Spleen (tissue), 11 donors: ENCODE results near the gene CHRM1. TPM values are rescaled to one million over a fixed set of nuclear protein-coding genes. Genes with fewer than 3 reads are reported as not detected.
A peak's percentile ranks its signal among the peaks of the same experiment; 100 is the strongest.

Experiments used
- DNase-seq: peaks from one replicate; pipeline ENCODE4 v3.0.0-alpha.2; 2020
- H3K27ac ChIP-seq, 8 donors: fragments of 200-600 bp; sonication (generic) in 7 of 8; 1 replicate in 4 of 8; 2 replicates in 4 of 8; pipeline versions ENCODE4 v1.5.0 to v1.8.0; 2016 to 2021; ENCODE audit warnings: inconsistent platforms in 4 of 8, mild to moderate bottlenecking in 4 of 8, moderate library complexity in 1 of 8
- H3K27me3 ChIP-seq, 7 donors: fragments of 200-600 bp; sonication (generic) in 6 of 7; replicated peaks in 1 of 7; 1 replicate in 4 of 7; 2 replicates in 3 of 7; pipeline versions ENCODE4 v1.5.0 to v1.8.0; 2016 to 2021; ENCODE audit warnings: inconsistent platforms in 3 of 7, mild to moderate bottlenecking in 1 of 7
- H3K36me3 ChIP-seq, 6 donors: fragments of 200-600 bp; sonication (generic) in 5 of 6; 1 replicate in 4 of 6; 2 replicates in 2 of 6; pipeline versions ENCODE4 v1.5.0 to v1.8.0; 2016 to 2021; ENCODE audit warnings: inconsistent platforms in 2 of 6
- H3K4me1 ChIP-seq, 6 donors: fragments of 200-600 bp; sonication (generic) in 5 of 6; 1 replicate in 3 of 6; 2 replicates in 3 of 6; pipeline versions ENCODE4 v1.5.0 to v1.8.0; 2016 to 2021; ENCODE audit warnings: inconsistent platforms in 3 of 6
- H3K4me3 ChIP-seq, 8 donors: fragments of 200-600 bp; sonication (generic) in 7 of 8; 1 replicate in 4 of 8; 2 replicates in 4 of 8; pipeline versions ENCODE4 v1.5.0 to v1.8.0; 2016 to 2021; ENCODE audit warnings: inconsistent platforms in 4 of 8, mild to moderate bottlenecking in 4 of 8, moderate library complexity in 2 of 8
- H3K9me3 ChIP-seq, 8 donors: fragments of 200-600 bp; sonication (generic) in 7 of 8; 1 replicate in 4 of 8; 2 replicates in 4 of 8; pipeline versions ENCODE4 v1.5.0 to v1.8.0; 2016 to 2021; ENCODE audit warnings: inconsistent platforms in 4 of 8
- CTCF ChIP-seq, 11 experiments: fragments of 200-600 bp in 7 of 11; fragments of 450-650 bp in 4 of 11; sonication (generic) in 4 of 11; IDR thresholded peaks in 8 of 11; conservative IDR thresholded peaks in 3 of 11; 1 replicate in 7 of 11; 2 replicates in 4 of 11; pipeline versions ENCODE4 v1.4.0 to v1.8.0; 2016 to 2021; ENCODE audit warnings: antibody characterized with exemption in 11 of 11, inconsistent platforms in 4 of 11, mild to moderate bottlenecking in 1 of 11
- POLR2A ChIP-seq, 3 donors: fragments of 450-650 bp; IDR thresholded peaks; one replicate each; pipeline ENCODE4 v1.5.1; 2017; ENCODE audit warnings: antibody characterized with exemption in 3 of 3, mild to moderate bottlenecking in 1 of 3
- POLR2AphosphoS5 ChIP-seq, 3 donors: sonication (generic); formaldehyde crosslinking; IDR thresholded peaks; one replicate each; pipeline ENCODE4 v1.5.1; 2017; ENCODE audit warnings: antibody characterized with exemption in 3 of 3
- WGBS, 5 donors: extraction: QIAGEN DNeasy Blood & Tissue Kit in 3 of 5; methylation state at CpG; one replicate each; pipeline versions ENCODE4 v1.1.5 to v1.1.7; 2013 to 2018; 5-methylcytosine and 5-hydroxymethylcytosine counted together
- intact Hi-C: fragments of 100-400 bp; cut with DNase I; formaldehyde crosslinking; loops from one replicate; pipeline ENCODE4 v1.15.0; 2023; ENCODE audit warnings: low total_unique reads
- polyA plus RNA-seq, 3 donors: library from polyadenylated mRNA; stranded (reverse); fragments of 200-250 nt; gene quantifications; one replicate each; pipeline ENCODE4 v1.2.1, GENCODE V29; 2013
- total RNA-seq, 7 donors: library from RNA; depleted of rRNA in 3 of 7; stranded (reverse); fragments of >200 nt in 3 of 7; fragmentation: NEBNext Ultra II Directional in 4 of 7; extraction: Animal tissue kit (Norgen Biotek cat#: 25700) in 4 of 7; gene quantifications; one replicate each; pipeline versions ENCODE4 v1.1.0 to v1.2.1, GENCODE V29; 2016 to 2021
- donor health status: healthy with polysubstance abuse.
- donor health status: DM: no; HTN: no; CAD: no; lungs with moderate emphysema.
- donor health status: DM: no; HTN: no; CAD: no.
- donor health status: Bipolar disorder and iron deficiency.
- donor health status: healthy.
- donor health status: DM: no; HTN: no; CAD: no.
- donor health status: DM: yes; HTN: yes; CAD: no.

The CHRM1 gene
- total and polyA plus RNA-seq, 10 donors: not detected

GRCh38 chr11:62910141-62910882 is 10.9 kb downstream of the CHRM1 start:
- TF ChIP-seq POLR2A (IDR thresholded peaks at IDR 0.05): no peak
- TF ChIP-seq POLR2AphosphoS5 (IDR thresholded peaks at IDR 0.05): no peak
- TF ChIP-seq CTCF (IDR thresholded peaks at IDR 0.05 in 8 of 11, conservative IDR thresholded peaks at IDR 0.05 in 3 of 11): no peak
- Histone ChIP-seq H3K4me3 (no peak overlapping the region), H3K27ac (no peak overlapping the region), H3K36me3 (no peaks in the 10 kb centered on the region), H3K9me3 (no peaks in the 10 kb centered on the region), H3K4me1 (peaks cover 0 to 24% (median 13%) of the 10 kb centered on the region in 6 donors), H3K27me3 (peaks cover 0 to 27% (median 4%) of the 10 kb centered on the region in 7 donors)
- intact Hi-C loops: no loop called here
- 91 to 96% (median 91%) methylated on average over 17 to 27 of the region's 27 CpGs for WGBS, 5 donors
- no peak for DNase-seq

- TF ChIP-seq CTCF (IDR thresholded peaks at IDR 0.05 in 8 of 11, conservative IDR thresholded peaks at IDR 0.05 in 3 of 11) (peak in 8 of 11 experiments; percentile 23 to 64 (median 36)), POLR2A (IDR thresholded peaks at IDR 0.05) (no peak)
- Histone ChIP-seq H3K27ac (no peak overlapping the region), H3K4me3 (no peak overlapping the region), H3K9me3 (no peaks in the 10 kb centered on the region), H3K36me3 (no peaks in the 10 kb centered on the region), H3K27me3 (peaks cover 0 to 27% (median 4%) of the 10 kb centered on the region in 7 donors), H3K4me1 (peaks cover 0 to 26% (median 13%) of the 10 kb centered on the region in 6 donors)
- 54 to 65% (median 61%) methylated on average over 20 to 24 of the region's 24 CpGs for WGBS, 5 donors
- no peak for DNase-seq
- intact Hi-C loops: no loop called here
Observed at GRCh38 chr11:62909107-62909894, 11.9 kb downstream of the CHRM1 start.

- Histone ChIP-seq H3K27ac (no peak overlapping the region), H3K36me3 (no peaks in the 10 kb centered on the region), H3K27me3 (peaks cover 0 to 27% (median 4%) of the 10 kb centered on the region in 7 donors), H3K4me1 (peaks cover 0 to 26% (median 13%) of the 10 kb centered on the region in 6 donors), H3K9me3 (no peaks in the 10 kb centered on the region), H3K4me3 (no peak overlapping the region)
- TF ChIP-seq POLR2AphosphoS5 (IDR thresholded peaks at IDR 0.05) (no peak), CTCF (IDR thresholded peaks at IDR 0.05 in 8 of 11, conservative IDR thresholded peaks at IDR 0.05 in 3 of 11) (no peak), POLR2A (IDR thresholded peaks at IDR 0.05) (no peak)
- DNase-seq: no peak
- 60 to 80% (median 73%) methylated on average over 8 to 9 of the region's 9 CpGs for WGBS, 5 donors
- intact Hi-C loops: no loop called here
Observed at GRCh38 chr11:62908468-62909072, 12.6 kb downstream of the CHRM1 start.
